HG03342 (cell line): ENCODE measurements around the gene ENAH.
"Not testable (repeated sequence)": the region's sequence is repeated elsewhere in the genome, so short reads cannot be mapped to it uniquely, and the experiment has no call there.

ENCODE experiments used
- ATAC-seq: cut with Tn5 transposase; IDR thresholded peaks from one replicate; pipeline ENCODE4 v1.9.1; 2021; ENCODE audit warnings: mild to moderate bottlenecking, moderate library complexity; ENCODE audit not compliant: unreplicated experiment

The ENAH gene

DNA sequence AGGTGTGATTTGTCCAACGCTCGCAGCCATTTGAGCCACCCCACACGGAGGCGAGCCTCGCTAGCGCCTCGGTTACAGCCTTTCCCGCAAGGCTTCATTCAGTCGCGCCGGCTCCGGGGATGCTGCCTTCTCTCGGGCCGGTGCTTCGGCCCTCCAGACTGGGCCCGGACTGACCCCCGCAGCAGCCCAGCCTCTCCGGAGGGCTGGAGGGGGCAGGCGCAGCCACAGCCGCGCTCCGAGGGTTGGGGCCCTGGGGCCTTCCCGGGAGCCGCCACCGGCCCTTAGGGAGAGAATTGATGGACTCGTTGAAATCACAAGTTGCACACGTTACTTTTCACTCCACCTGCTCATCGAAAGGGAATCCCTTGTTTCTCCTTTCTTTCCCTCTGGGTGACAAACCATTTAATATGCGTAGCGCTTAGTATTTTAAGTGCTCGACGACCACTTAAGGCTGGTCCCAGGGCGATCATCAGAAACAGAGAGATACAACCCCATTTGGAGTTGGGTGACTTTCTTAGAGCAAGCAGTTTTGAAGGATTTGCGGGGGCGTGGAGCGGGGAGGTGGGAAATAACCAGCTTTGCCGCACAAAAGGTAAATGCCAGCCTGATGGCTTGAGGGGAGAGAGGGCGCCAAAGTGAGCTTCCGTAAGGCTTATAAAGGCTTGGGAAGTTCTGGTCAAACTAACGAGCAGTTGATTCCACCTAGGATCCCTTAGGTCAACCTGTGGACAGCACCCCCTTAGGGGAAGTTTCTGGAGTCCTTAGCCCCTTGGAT lies 24.6 kb upstream of the ENAH start:
- ATAC-seq, result no peak

DNA sequence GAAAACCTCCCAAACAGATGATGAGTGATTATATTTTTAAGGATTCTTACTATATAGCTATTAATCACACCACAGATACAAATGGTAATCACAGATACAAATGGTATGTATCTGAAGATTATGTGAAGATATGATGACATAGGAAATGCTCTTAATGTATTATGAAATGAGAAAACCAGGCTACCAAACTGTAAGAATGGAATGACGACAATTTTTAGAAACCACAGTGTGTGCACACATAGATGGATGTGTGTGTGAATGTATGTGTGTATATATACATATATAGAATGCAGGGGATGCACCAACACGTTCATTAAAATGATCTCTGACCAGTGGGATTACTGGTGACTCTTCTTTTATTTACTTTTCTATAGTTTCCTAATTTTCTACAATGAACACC lies 21.5 kb upstream of the ENAH start:
- ATAC-seq, result no peak

DNA sequence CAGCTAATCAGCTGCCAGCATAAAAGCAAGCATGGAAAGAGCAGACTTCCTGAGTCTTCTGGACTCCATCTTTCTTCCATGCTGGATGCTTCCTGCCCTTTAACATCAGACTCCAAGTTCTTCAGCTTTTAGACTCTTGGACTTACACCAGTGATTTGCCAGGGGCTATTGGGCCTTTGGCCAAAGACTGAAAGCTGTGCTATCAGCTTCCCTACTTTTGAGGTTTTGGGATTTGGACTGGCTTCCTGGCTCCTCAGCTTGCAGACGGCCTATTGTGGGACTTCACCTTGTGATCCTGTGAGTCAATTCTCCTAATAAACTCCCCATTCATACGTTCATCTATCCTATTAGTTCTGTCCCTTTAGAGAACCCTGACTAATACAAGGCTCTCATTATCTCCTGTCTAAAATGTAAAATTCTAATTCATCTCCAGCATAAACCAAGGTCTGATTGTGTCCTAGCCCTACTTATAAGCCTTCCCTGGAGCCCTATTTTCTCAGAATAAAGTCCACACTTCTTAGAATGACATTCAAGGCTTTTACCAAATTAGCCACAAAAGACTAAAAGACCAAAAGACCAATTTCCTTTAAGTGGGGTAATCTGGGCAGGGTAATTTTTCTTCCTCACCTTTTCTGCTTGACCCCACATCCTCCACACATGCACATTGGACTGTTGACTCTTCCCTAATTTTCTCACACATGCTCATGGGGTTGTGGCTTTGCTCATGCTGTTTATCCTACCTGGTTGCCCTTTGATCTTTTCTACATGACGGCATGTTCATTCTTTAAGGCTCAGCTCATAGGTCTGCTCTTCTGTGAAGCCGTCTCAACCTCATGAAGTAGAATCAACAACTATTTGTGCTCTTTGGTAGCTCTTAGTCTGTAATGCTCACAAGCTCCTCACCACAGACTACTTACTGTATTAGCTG lies 18.1 kb upstream of the ENAH start:
- ATAC-seq, result no peak

DNA sequence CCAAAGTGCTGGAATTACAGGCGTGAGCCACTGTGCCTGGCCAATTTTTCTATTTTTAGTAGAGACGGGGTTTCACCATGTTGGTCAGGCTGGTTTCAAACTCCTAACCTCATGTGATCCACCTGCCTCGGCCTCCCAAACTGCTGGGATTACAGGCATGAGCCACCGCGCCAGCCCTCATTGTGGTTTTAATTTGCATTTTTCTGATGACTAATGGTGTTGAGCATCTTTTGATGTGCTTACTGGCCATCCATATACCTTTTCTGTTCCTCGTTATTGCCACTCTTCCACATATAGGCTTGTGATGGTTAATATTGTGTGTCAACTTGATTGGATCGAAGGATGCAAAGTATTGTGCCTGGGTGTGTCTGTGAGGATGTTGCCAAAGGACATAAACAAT lies 17.4 kb upstream of the ENAH start:
- no peak for ATAC-seq

DNA sequence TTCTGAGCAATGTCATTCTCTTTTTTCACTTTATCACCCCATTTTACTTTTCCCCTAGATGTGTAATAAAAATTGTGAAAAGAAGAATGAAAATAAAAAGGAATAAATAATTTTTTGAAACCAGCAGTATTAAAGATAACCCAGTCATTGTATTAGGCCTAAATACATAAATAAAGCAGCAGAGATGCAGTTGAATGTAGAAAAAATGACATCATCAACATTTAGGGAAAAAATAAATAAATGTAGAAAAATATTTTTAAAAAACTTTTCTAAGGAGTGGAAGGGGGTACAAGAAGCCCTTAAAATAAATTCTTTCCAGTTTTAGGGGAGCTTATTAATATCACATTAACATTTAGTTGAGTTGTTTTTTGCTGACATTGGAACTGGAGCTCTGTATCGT lies 15.3 kb upstream of the ENAH start:
- ATAC-seq, result no peak

DNA sequence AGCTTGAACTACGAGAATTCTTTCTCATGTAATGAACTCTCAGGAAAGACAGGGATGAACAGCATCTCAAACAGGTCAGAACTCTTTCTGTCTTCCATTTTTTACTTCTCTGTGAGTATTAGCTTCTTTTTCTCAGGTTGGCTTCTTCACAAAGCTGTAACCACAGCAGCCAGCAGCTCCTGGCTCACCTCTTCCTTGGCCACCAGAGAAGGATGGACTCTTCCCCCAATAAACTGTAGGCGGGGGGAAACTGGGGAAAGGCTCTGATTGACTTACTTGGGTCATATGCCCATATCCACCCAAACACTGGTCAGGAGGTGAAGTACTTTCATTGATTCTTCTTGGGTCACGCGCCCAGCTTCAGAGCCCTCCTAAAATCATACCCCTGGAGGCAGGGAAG lies 14.4 kb upstream of the ENAH start:
- ATAC-seq, result no peak

DNA sequence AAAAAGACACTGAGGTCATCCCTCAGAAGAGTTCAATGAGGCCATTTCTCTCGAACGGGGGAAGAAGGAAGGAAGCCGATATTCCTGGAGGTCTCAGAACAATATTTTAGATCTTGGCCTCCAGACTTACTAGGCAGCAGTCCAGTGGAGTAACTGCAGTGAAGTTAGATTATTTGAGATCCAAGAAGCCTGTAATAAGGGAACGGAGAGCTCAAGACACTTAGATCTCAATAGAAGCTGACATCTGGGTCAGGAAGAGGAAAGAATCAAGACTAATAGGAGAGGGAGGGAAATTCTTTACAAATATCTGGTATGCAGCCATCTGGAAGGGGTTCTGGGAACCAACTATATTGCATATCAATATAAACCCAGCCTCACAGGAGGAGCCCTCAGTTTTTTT lies 13.6 kb upstream of the ENAH start:
- ATAC-seq, result no peak

DNA sequence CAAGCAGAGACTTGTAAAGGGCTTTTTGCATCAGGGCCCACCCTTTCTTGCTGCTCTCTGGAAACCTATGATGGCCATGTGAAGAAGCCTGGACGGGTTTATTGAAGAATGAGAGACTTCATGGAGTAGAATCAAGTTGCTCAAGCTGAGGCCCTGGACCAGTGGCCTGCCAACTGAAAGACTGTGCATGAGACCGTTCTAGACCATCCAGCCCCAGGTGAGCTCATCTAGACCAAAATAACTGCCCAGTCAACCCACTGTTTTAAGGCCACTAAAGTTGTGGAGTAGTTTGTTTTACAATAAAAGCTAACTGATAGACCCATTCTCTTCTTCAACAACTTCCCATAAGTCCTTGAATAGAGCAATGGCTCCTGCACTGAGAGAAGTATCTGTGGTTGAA lies 11.8 kb upstream of the ENAH start:
- ATAC-seq, result no peak

DNA sequence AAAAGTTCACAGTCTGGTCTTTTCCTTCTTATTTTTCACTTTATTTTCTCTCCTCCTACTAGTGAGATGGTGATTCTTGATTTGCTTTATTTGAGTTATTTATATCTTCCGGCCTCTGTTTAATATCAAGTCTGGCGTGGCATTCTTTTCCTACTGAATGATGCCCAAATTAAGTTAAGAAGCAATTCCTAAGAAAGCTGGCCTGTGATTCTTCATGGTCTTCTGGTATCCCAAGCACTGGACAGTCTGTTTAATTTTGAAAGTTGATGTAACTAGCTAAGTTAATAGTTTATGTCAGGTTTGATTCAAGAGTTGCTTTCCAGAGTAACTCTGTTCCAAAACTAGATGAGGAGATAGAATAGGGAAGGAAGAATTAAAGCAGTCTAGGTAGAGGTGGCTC lies 9.2 kb upstream of the ENAH start:
- no peak for ATAC-seq

DNA sequence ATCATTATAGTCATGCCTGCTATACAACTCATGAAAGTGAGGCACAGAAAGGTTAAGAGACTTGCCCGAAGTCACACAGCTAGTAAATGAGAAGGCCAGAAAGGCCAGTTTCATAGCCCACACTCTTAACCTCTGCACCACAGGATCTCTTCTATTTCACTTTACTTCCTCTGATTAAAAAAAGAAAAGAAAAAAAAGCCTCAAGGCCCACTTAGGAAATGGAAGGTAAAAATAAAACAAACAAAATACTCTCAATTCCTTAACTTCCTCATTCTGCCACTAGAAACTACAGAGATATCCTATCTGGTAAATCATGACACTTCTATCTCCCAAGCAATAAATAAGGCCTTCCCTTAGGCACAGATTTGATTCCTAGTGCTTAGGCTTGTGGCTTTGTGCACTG lies 7.6 kb upstream of the ENAH start:
- ATAC-seq, result no peak

DNA sequence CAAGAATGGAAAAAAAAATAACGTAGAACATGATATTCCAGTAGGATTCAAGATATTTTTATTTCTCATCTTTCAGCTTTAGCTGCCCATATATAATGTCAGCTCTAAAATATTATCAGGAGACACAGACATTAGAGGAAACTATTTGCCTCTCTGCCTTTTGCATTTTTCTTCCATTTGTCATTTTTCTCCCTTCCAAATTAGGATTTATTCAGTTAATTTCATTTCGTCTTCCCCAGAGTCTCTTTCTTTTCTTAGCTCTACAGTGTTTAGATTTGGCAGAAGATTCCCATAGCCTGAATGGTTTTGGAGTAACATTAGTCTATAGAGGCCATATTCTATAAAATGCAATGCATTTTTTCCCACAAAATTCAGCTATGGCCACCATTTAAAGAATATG lies 5.1 kb upstream of the ENAH start:
- no peak for ATAC-seq

DNA sequence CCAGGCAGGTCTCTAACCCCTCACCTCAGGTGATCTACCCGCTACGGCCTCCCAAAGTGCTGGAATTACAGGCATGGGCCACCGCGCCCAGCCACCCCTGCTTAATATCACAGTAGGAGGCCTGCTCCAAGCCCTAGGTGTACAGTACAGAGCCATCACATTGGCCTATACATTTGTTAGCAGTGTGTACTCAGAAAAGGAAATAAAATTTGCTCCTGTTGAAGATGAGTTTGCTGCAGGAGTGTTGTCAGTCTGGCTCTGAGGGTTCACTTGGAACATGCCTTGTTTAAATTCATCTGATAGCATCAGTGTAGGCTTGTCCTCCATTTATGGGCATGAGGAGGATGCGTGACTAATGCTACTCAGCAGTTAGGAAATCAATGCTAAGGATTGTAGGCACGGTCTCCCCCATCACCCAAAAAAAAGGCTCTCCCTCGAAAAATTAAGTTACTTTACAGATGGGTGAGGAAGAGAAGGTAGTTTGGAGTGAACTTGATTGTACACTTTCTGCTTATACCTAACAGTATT lies 4.6 kb upstream of the ENAH start:
- ATAC-seq, result no peak

DNA sequence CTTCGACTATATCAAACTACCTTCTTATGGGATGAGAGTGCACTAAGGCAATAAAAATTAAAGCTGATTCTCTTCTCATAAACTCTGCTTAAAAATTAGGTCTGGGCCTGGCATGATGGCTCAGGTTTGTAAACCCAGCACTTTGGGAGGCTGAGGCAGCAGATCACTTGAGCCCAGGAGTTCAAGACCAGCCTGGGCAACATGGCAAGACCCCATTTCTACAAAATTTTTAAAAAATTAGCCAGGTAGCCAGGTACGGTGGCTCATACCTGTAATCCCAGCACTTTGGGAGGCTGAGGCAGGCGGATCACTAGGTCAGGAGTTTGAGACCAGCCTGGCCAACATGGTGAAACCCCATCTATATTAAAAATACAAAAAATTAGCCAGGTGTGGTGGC lies 3.3 kb upstream of the ENAH start:
- not testable (repeated sequence) for ATAC-seq

DNA sequence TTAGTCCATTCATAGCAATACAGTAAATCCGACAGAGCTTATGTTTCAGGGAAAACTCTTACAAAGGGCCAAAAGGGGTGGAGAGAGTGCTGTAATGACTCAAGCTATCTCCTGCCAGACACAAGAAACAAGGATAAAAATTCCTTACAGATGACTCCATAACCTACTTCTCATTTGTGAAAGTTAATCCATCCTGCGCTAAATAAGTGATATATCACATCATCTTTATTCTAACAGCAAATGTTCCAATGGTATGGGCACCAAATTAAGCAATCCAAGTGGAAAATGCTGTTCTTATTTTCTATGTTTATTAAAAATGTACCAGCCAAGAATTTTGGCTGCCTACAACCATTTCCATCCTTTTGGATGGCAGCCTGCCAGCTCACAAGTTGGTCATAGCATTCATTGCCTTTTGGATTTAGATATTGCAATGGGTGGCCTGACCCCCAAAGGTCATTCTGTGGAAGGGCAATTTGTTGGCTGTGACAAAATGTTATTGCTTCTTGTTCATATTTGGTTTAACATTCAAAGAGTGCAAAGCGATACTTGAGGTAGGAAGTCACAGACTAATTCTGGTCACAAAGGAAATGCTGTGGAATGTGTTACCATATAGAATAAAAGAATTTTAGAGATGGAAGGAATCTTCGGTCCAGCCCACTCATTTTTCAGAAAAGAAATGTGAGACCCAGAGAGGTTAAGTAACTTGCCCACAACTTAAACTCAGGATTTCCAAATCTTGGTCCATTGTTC lies 2.8 kb upstream of the ENAH start:
- ATAC-seq, result no peak

DNA sequence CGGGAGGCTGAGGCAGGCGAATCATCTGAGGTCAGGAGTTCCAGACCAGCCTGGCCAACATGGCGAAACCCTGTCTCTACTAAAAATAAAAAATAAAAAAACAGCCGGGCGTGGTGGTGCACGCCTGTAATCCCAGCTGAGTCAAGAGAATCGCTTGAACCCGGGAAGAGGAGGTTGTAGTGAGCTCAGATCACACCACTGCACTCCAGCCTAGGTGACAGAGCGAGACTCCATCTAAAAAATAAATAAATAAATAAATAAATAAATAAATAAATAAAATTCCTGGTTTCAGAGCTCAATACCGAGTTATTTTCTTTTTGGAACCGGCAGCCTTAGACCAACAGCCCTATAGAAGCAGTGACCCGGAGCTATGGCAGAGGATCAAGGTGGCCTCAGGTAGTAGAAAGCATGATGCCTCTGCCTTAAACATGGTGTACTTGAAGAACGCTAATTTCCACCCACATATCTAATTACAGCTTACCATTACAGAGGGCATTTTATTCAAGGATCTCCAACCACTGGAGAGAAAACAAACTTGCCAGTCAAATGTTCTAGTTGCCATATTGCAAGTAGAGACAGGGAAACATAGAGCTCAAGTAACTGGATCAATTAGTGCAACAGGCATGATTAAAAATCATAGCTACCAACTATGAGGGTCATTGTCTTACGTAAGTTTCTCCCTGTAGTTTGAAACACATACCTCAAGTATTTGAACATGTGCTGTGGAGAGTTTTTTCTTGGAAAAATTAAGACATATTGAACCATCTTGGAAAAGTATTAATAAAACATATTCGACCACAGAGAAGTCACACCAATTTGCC lies 2.0 kb upstream of the ENAH start:
- ATAC-seq, result no peak

DNA sequence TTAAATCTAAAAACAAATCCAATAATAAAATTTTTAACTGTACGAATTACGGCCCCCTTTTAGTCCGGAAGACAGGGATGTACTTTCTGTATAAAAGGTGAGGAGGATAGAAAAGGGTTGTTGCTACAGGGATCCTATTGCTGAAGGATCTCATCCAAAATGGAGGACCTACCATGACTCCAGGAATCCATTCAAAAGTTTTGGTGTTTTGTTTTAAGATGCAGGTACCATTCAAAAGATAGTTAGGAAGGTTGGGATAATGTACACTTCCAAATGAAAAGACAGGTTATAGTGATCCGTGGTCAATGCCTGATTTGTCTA lies 1.3 kb upstream of the ENAH start:
- ATAC-seq, result no peak

DNA sequence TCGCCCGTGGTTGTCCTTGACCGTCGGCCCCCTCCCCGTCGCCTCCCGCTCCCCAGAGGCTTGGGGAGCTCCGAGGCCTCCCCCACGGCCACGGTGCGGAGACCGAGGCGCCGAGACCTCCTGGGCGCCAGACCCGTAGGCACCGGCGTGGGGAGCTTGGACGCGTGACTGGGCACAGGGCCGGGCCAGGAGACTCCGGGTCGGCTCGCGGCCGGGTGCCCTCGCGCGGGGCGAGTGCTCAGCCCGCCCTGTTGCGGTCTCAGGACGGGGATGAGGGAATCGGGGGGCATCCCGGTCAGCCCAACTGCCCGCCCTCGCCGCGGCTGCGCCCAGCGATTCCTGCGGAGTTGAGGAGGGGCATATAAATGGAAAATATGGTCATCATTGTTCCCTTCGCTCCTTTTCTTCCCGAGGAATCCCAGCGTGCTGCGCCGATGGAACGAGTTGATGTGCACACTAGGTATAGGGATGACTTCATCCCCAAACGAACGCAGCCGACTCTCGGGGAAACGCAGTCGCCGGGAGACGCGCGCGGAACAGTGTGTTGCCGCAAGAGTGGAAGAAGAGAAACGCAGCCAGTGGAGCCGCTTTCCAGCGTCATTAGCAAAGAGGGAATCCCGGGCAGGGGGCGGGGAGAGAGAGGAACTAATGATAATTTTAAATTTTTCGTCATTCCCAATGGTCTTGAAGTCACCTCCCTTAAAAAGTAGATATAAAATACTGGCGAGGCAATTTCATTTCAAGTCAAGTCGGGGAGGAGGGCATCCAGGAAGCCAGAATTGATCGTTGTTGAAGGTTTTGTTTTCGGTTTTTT lies 747 bp upstream of the ENAH start:
- ATAC-seq, result peak; percentile 23

DNA sequence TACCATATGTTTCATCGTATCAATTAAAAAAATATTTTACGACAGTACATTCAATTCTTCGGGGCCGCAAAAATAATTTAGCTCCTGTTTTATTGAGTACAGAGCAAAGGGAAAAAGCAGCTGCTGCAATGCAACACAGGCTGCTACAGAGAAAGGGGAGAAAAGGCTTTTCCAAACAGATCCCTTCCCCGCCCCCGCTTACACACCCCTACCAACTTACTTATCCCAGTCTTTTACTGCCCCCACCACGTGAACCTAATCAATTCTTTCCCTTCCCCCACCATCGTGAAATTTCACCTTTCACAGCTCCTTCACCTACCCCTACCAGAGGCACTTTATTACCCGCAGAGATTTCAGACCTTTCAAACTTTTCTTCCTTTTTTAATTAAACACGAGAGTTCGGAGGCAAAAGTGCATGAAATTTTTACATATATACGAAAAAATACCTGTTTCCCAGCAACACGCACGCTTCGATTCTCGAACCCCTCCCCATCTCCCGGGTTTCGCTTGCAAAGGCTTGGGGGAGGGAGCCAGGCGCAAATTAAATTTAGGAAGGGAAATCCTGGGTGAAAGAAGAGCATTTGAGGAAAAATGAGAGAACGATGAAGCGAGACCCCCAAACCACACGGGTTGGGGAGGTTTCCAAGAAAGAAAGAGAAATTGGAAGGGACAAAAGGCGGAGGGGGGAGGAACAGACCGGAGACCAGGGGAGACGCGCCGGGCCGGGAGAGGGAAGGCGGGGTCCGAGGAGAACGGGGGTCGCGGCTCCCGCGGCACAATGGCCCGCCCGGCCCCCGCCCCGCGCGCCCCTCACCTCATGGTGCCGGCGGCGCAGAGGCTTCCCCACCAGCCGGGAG lies 823 bp downstream of the ENAH start:
- no peak for ATAC-seq

DNA sequence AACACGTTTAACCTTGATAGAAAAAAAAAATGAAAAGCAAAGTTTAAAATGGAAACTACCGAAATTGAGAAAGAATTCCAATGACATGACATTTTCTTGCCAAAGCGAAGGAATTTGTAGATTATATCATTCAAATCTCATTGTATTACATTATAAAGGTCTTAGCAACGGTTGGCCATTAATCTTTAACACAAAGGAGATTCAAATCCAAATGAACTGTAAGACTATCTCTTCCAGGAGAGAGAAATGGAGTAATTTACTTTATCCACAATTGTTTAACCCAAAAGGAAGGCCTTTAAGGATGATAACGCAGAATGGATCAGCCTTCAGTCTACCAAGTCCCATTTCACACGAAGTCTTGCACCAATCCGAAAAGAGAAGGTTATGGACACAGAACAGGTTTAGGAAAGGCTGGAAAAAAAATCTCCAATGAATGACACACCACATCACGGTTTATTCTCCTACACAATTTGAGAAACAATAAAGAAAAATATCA lies 1.5 kb downstream of the ENAH start:
- ATAC-seq, result no peak
